Stimulated activated naive B cell treated with anti-CD40 and anti-IgM and Interleukin-4, amounts not matched to agents 10 μg/mL and 1 μg/mL and 100 μg/mL, for 72 hours (primary cell): ENCODE data around the gene GALNT9.
"Not testable (repeated sequence)": the region's sequence is repeated elsewhere in the genome, so short reads cannot be mapped to it uniquely, and the experiment has no call there.

Source experiments
- ATAC-seq, 2 donors: fragments of 150-1000 bp; cut with Tn5 transposase; replicated peaks; 2 replicates each; pipeline ENCODE4 v1.10.0; 2021; ENCODE audit warnings: moderate library complexity in 1 of 2
- DNase-seq: peaks from one replicate; pipeline ENCODE4 v3.0.0; 2021
- H3K27ac Mint-ChIP-seq: one replicate; pipeline ENCODE4 v1.8.0; 2022; ENCODE audit warnings: mild to moderate bottlenecking, mixed read lengths
- H3K27me3 Mint-ChIP-seq, 2 donors: one replicate each; pipeline ENCODE4 v1.8.0; 2022; ENCODE audit warnings: mixed read lengths in 2 of 2
- H3K36me3 Mint-ChIP-seq, 2 donors: one replicate each; pipeline ENCODE4 v1.8.0; 2022; ENCODE audit warnings: mixed read lengths in 2 of 2, mild to moderate bottlenecking in 1 of 2
- H3K4me1 Mint-ChIP-seq, 2 donors: one replicate each; pipeline ENCODE4 v1.8.0; 2022; ENCODE audit warnings: mixed read lengths in 2 of 2, mild to moderate bottlenecking in 1 of 2
- H3K4me3 Mint-ChIP-seq, 2 donors: one replicate each; pipeline ENCODE4 v1.8.0; 2022; ENCODE audit warnings: mild to moderate bottlenecking in 2 of 2, mixed read lengths in 2 of 2, moderate library complexity in 1 of 2
- H3K9me3 Mint-ChIP-seq, 2 donors: one replicate each; pipeline ENCODE4 v1.8.0; 2022; ENCODE audit warnings: mixed read lengths in 2 of 2, mild to moderate bottlenecking in 1 of 2

Gene GALNT9

DNA sequence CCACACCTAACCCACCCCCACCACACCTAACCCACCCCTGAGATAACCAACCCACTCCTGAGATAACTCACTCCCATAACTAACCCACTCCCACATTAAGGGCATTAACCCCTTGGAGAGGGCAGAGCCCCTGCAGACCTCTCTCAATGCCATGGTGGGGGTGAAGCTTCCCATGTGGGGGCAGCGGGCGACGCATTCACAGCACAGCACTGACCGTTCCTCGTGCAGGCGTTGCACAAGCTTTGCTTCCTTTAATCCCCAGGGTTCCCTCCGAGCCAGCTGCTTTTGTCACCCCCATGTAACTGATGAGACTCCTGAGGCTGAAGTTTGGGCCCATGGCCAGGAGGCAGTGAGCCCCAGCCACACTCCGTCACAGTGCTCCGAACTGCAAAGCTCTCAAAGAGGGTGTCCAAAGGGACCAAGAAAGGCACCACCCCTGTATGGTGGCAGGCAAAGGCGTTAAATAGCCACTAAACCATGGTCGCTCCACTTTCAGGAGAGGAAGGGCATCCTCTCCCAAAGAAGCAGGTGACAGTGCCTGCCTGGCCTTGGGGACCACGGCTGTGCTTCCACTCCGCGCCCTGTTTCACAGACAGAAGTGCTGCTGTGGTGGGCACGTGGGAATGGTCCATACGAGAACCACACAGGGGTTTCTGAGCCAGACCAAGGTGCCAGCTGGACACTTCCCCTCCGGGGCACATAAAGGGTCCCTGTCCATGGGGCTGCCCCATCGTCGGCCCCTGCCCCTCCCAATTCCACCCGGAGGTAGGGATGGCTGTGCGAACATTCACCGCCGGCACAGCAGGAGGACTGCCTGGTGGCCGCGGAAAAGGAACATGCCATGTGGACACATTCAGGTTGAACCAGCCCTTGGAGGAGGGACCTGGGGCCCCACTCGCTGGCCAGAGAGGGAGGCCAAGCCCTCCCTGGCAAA is 28.3 kb downstream of the GALNT9 start:
- Mint-ChIP-seq H3K4me1 (no peaks in the 10 kb centered on the region), H3K4me3 (no peak overlapping the region), H3K36me3 (peaks cover 0 to 3% of the 10 kb centered on the region in 2 donors), H3K27ac (no peak overlapping the region), H3K9me3 (peaks cover 4 to 6% of the 10 kb centered on the region in 2 donors), H3K27me3 (peaks cover 4 to 7% of the 10 kb centered on the region in 2 donors)
- ATAC-seq, result peak; percentile 14 to 31
- DNase-seq, result no peak

- ATAC-seq, result no peak
- H3K27me3 Mint-ChIP-seq, result peaks cover 10 to 29% of the 10 kb centered on the region in 2 donors
Measured at GRCh38 chr12:132296063-132296462, 33.3 kb downstream of the GALNT9 start.

DNA sequence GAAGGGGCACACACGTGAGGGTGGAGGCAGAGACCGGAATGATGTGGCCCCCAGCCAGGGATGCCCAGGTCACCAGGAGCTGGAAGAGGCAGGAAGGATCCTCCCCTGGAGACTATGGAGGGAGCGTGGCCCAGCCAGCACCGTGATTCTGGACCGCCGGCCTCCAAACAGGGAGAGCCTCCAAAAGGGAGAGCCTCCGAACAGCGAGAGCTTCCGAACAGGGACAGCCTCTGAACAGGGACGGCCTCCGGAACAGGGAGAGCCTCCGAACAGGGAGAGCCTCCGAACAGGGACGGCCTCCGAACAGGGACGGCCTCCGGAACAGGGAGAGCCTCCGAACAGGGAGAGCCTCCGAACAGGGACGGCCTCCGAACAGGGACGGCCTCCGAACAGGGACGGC is 33.8 kb downstream of the GALNT9 start:
- not testable (repeated sequence) for H3K4me3 Mint-ChIP-seq, ATAC-seq, H3K9me3 Mint-ChIP-seq, H3K36me3 Mint-ChIP-seq, DNase-seq, H3K4me1 Mint-ChIP-seq, H3K27ac Mint-ChIP-seq
- H3K27me3 Mint-ChIP-seq, result peaks cover 7 to 24% of the 10 kb centered on the region in 2 donors

More at GRCh38 chr12:132296063-132296462, 33.3 kb downstream of the GALNT9 start:
- peaks cover 0 to 4% of the 10 kb centered on the region in 2 donors for H3K36me3 Mint-ChIP-seq
- H3K4me1 Mint-ChIP-seq, result peaks cover 2 to 5% of the 10 kb centered on the region in 2 donors
- no peak overlapping the region for H3K27ac Mint-ChIP-seq
- DNase-seq, result no peak
- H3K9me3 Mint-ChIP-seq, result peaks cover 5 to 10% of the 10 kb centered on the region in 2 donors
- no peak overlapping the region for H3K4me3 Mint-ChIP-seq

- Mint-ChIP-seq H3K9me3 (peaks cover 4 to 5% of the 10 kb centered on the region in 2 donors), H3K4me3 (no peak overlapping the region), H3K27me3 (peaks cover 7 to 24% of the 10 kb centered on the region in 2 donors), H3K27ac (no peak overlapping the region), H3K36me3 (peaks cover 0 to 3% of the 10 kb centered on the region in 2 donors), H3K4me1 (peaks cover 2 to 5% of the 10 kb centered on the region in 2 donors)
- no peak for ATAC-seq
- no peak for DNase-seq
Measured at GRCh38 chr12:132295101-132295526, 34.3 kb downstream of the GALNT9 start.

DNA sequence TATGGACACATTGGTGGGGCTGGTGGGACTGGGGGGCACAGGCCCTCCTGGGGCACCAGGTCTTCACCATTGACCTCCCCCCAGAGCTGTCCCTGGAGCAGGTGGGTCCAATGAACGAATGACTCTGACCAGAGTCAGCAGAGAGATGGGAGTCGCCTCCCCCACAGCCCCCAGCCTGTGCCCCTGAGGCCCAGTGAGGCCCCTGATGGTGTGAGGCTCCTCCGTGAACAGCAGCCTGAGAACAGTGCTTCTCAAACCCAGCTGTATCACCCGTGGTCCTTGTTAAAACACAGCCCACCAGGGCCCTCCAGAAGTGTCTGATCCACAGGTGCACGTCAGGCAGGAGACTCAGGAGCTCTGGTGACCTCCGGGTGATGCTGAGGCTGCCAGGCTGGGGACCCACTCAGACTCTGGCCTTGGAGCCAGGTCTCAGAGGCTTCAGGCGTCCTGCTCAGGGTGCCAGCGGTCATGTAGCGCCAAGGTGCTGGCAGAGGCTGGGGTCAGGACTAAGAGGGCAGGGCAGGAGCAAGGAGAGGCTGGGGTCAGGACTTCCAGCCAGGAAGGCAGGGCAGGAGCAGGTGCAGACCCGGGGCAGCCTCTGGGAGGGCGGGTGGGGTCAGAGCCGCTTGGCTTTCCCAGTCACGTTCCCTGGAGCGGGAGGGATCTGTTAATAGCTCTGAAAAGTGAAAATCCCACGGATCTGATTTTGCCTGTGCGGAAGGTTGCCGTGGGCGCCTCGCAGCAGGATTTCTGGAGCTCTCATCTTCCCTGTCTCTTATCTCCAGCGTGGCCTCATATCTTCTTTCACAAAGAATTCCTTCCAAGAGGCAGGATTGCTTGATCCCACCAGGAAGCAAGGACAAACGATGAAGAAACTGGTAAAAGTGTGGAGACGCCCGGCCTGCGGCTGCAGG is 35.0 kb downstream of the GALNT9 start:
- peaks cover 2 to 5% of the 10 kb centered on the region in 2 donors for H3K4me1 Mint-ChIP-seq
- H3K36me3 Mint-ChIP-seq, result peaks cover 0 to 3% of the 10 kb centered on the region in 2 donors
- H3K4me3 Mint-ChIP-seq, result no peak overlapping the region
- H3K9me3 Mint-ChIP-seq, result peaks cover 4 to 5% of the 10 kb centered on the region in 2 donors
- peaks cover 7 to 24% of the 10 kb centered on the region in 2 donors for H3K27me3 Mint-ChIP-seq
- ATAC-seq, result no peak
- DNase-seq, result no peak
- H3K27ac Mint-ChIP-seq, result no peak overlapping the region

- Mint-ChIP-seq H3K4me1 (peaks cover 2 to 5% of the 10 kb centered on the region in 2 donors), H3K9me3 (peaks cover 3 to 4% of the 10 kb centered on the region in 2 donors), H3K36me3 (peaks cover 0 to 3% of the 10 kb centered on the region in 2 donors), H3K27me3 (peaks cover 8 to 25% of the 10 kb centered on the region in 2 donors), H3K27ac (peak overlapping the region; percentile 88), H3K4me3 (no peak overlapping the region)
- DNase-seq (no peak), ATAC-seq (no peak)
Measured at GRCh38 chr12:132292328-132293319, 36.8 kb downstream of the GALNT9 start.

- peak overlapping the region in 1 of 2 donors; percentile 71 for H3K4me3 Mint-ChIP-seq
- DNase-seq (no peak), ATAC-seq (no peak)
- peaks cover 0 to 3% of the 10 kb centered on the region in 2 donors for H3K36me3 Mint-ChIP-seq
- H3K27me3 Mint-ChIP-seq, result peaks cover 14 to 36% of the 10 kb centered on the region in 2 donors
- peaks cover 3 to 4% of the 10 kb centered on the region in 2 donors for H3K9me3 Mint-ChIP-seq
- H3K4me1 Mint-ChIP-seq, result peaks cover 2 to 5% of the 10 kb centered on the region in 2 donors
- H3K27ac Mint-ChIP-seq, result peak overlapping the region; percentile 88
Measured at GRCh38 chr12:132291402-132292175, 37.8 kb downstream of the GALNT9 start.

GRCh38 chr12:132290203-132290540 is 39.2 kb downstream of the GALNT9 start:
- Mint-ChIP-seq H3K27me3 (peaks cover 23 to 45% of the 10 kb centered on the region in 2 donors), H3K9me3 (peaks cover 3 to 4% of the 10 kb centered on the region in 2 donors), H3K4me3 (no peak overlapping the region), H3K27ac (no peak overlapping the region), H3K4me1 (peaks cover 6 to 11% of the 10 kb centered on the region in 2 donors), H3K36me3 (peaks cover 0 to 6% of the 10 kb centered on the region in 2 donors)
- ATAC-seq (no peak), DNase-seq (no peak)

DNA sequence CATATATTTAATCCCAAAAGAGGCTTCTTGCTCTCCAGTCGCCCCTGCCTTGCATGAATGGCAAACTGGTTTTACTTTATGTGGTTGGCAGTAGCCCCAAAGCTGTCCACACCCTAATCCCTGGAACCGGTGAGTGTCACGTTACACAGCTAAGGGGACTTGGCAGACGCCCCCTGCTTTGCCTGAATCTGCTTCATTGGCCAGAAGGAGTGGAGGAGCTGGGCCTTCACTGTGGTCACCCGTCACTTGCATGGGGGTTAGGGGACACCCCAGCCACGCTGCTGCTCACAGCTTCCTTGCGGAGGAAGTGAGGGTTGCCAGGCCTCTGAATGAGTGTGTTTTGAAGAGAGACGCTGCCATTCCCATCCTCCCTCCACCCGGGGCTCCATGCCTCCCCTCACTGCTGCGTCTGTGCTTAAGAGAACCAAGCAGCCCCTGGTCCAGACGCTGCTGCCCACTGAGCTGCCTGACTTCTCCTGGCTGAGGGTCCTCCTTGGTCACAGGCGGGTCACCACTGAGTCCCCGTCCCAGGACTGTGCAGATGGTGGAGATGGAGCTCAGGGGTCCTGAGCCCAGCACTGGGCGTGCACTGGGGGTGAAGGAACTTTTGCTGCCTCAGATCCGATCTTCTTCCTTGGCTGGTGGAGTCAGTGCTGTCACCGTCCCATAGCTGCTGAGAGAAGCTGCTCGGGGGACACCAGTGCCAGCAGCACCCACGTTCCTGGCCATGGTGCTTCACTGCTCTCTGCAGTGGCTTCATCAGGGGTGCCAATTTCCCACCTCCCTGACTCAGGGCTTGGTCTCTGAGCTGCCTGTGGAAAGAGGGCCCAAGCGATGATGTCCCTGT is 39.8 kb downstream of the GALNT9 start:
- peaks cover 0 to 6% of the 10 kb centered on the region in 2 donors for H3K36me3 Mint-ChIP-seq
- H3K9me3 Mint-ChIP-seq, result peaks cover 3 to 4% of the 10 kb centered on the region in 2 donors
- peaks cover 26 to 46% of the 10 kb centered on the region in 2 donors for H3K27me3 Mint-ChIP-seq
- no peak overlapping the region for H3K27ac Mint-ChIP-seq
- ATAC-seq (no peak), DNase-seq (no peak)
- H3K4me3 Mint-ChIP-seq, result no peak overlapping the region
- H3K4me1 Mint-ChIP-seq, result peaks cover 6 to 11% of the 10 kb centered on the region in 2 donors

DNA sequence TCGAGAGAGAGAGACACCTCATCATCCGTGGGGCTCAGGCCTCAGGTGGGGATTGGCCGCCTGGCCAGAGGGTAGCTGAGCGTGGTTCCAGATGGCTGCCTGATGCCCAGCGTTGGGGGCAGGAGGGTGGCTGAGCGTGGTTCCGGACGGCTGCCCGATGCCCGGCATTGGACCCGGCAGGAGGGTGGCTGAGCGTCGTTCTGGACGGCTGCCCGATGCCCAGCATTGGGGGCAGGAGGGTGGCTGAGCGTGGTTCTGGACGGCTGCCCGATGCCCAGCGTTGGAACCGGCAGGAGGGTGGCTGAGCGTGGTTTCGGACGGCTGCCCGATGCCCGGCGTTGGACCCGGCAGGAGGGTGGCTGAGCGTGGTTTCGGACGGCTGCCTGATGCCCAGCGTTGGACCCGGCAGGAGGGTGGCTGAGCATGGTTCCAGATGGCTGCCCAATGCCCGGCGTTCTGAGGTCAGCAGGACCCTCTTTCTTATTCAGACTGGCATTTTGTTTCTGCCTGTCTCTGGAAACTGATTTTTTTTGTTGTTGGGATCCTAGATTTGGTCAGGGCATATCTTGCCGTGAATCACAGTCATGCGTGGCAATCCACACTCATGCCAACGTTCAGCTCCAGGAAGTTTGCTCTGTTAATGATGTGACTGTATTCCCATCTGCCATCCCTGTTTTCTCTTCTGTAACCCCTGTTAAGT is 40.7 kb downstream of the GALNT9 start:
- Mint-ChIP-seq H3K4me3 (no peak overlapping the region), H3K27ac (no peak overlapping the region), H3K36me3 (peaks cover 0 to 8% of the 10 kb centered on the region in 2 donors), H3K27me3 (peaks cover 36 to 46% of the 10 kb centered on the region in 2 donors), H3K4me1 (peaks cover 10 to 11% of the 10 kb centered on the region in 2 donors), H3K9me3 (peaks cover 3 to 4% of the 10 kb centered on the region in 2 donors)
- no peak for DNase-seq
- no peak for ATAC-seq

DNA sequence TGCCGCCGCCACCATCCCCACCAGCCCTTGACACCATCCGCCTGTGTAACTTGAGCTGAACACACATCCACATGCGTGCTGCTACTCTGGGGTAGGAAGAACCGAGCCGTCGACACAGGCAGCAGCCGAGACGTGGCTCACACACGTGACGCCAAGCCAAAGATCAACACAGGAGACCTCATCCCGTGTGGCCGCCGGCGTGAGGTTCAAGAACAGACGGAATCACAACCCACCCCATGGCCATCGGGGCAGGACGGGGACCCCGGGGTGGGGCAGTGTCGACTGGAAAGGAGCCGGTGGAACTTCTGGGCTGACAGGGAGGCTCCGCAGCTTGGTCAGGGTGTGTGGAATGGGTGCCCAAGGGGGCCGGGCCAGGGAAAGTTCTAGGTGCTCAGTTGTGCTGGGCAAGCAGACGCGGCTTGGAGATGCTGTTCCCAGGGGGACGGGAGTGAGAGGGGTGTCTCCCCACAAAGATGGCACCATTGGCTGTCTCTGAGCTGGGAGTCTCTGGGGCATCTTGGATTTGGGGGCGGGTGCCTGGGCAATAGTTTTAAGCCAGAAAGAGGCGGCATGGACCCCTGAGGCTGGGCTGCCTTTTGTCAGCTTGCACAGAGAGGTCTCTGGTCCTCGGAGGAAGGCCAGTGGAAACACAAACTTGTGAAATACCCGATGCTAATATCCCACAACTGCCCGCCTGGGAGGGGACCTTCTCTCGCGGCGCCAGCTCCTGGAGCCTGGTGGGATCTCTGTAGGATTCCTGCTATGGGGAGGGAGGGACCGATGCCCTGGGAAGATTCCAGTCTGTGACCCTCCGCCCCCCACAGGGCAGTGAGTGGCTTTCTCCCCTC is 41.8 kb downstream of the GALNT9 start:
- Mint-ChIP-seq H3K27me3 (peaks cover 36 to 47% of the 10 kb centered on the region in 2 donors), H3K9me3 (peaks cover 3 to 4% of the 10 kb centered on the region in 2 donors), H3K4me1 (peaks cover 12 to 20% of the 10 kb centered on the region in 2 donors), H3K36me3 (peaks cover 0 to 8% of the 10 kb centered on the region in 2 donors), H3K4me3 (no peak overlapping the region), H3K27ac (no peak overlapping the region)
- DNase-seq (no peak), ATAC-seq (no peak)
